AG04449 (cell line): ENCODE measurements around the gene TMPRSS6.

ENCODE experiments used
- CTCF ChIA-PET: fragments of 350-600 bp; formaldehyde crosslinking; extraction: SDS; loops from one replicate; lab custom pipeline; 2021; ENCODE audit warnings: antibody characterized with exemption; lab: Yijun Ruan, JAX
- POLR2A ChIA-PET: fragments of 400-600, 350-600 bp; formaldehyde crosslinking; extraction: SDS; loops from one replicate; lab custom pipeline; 2020; ENCODE audit warnings: antibody characterized with exemption, inconsistent platforms; lab: Yijun Ruan, JAX
- DNase-seq: peaks from one replicate; pipeline ENCODE4 v3.0.0-alpha.2; 2010; ENCODE audit warnings: low read depth, low spot score
- H3K4me3 ChIP-seq: 2 replicates; pipeline ENCODE4 v1.5.1; 2011; ENCODE audit warnings: low read depth, mild to moderate bottlenecking, control low read depth, low read length
- CTCF ChIP-seq: IDR thresholded peaks from one replicate; pipeline ENCODE4 v1.5.1; 2011; ENCODE audit warnings: mild to moderate bottlenecking, moderate library complexity, low read length, control low read depth, inconsistent platforms; ENCODE audit not compliant: insufficient read depth; ENCODE audit errors: missing control alignments

Gene TMPRSS6

GRCh38 chr22:37154925-37155712 lies 45.6 kb upstream of the TMPRSS6 start:
- POLR2A ChIA-PET = no interaction called here
- CTCF ChIA-PET = interaction anchor here (3.4 kb wide), 1 partner anchor 11 kb away, joined by 21 read pairs; no protein-coding TSS in a partner anchor
- H3K4me3 ChIP-seq = no peak overlapping the region
- no peak for TF ChIP-seq CTCF
- DNase-seq = no peak

- CTCF ChIA-PET = interaction anchor here (0.9 to 1.2 kb wide), 2 partner anchors 12 to 44 kb away, joined by 3 read pairs; no protein-coding TSS in a partner anchor
- POLR2A ChIA-PET = no interaction called here
- DNase-seq = no peak
- no peak for TF ChIP-seq CTCF
- no peak overlapping the region for H3K4me3 ChIP-seq
Measured at GRCh38 chr22:37153901-37154300, 44.4 kb upstream of the TMPRSS6 start.

- no peak for DNase-seq
- no peak overlapping the region for H3K4me3 ChIP-seq
- ChIA-PET CTCF (interaction anchor here (1.0 to 2.4 kb wide), 4 partner anchors 10 to 48 kb away, joined by 3 to 11 read pairs (median 4); no protein-coding TSS in a partner anchor), POLR2A (no interaction called here)
- TF ChIP-seq CTCF = no peak
Measured at GRCh38 chr22:37151401-37151800, 41.9 kb upstream of the TMPRSS6 start.

GRCh38 chr22:37150701-37151100 lies 41.2 kb upstream of the TMPRSS6 start:
- H3K4me3 ChIP-seq = no peak overlapping the region
- no peak for TF ChIP-seq CTCF
- DNase-seq = no peak
- POLR2A ChIA-PET = no interaction called here
- CTCF ChIA-PET = interaction anchor here (0.7 to 2.4 kb wide), 3 partner anchors 11 to 49 kb away, joined by 4 to 11 read pairs (median 6); no protein-coding TSS in a partner anchor

- DNase-seq = no peak
- no peak for TF ChIP-seq CTCF
- no peak overlapping the region for H3K4me3 ChIP-seq
- ChIA-PET POLR2A (no interaction called here), CTCF (interaction anchor here (1.1 to 2.4 kb wide), 4 partner anchors 12 to 50 kb away, joined by 3 to 7 read pairs (median 6); no protein-coding TSS in a partner anchor)
Measured at GRCh38 chr22:37148742-37149665, 39.5 kb upstream of the TMPRSS6 start.
